GM10248 (cell line): Measurements from ENCODE around the gene LARGE1.

ENCODE experiments used
- CTCF ChIA-PET: fragments of 300-600 bp; sonication (Branson Sonifier 250); formaldehyde crosslinking; extraction: SDS; loops from one replicate; lab custom pipeline; 2021; ENCODE audit warnings: antibody characterized with exemption; lab: Yijun Ruan, JAX
- POLR2A ChIA-PET: fragments of 350-650 bp; sonication (Branson Sonifier 250); formaldehyde crosslinking; extraction: SDS; loops from one replicate; lab custom pipeline; 2020; ENCODE audit warnings: antibody characterized with exemption; lab: Yijun Ruan, JAX
- DNase-seq: peaks from one replicate; pipeline ENCODE4 v3.0.0; 2012; ENCODE audit errors: extremely low spot score
- TF ChIP-seq, protein P1 (sequence below): IDR thresholded peaks from 2 replicates; pipeline ENCODE4 v1.5.1; 2012; ENCODE audit warnings: mild to moderate bottlenecking, low read depth; ENCODE audit errors: extremely low read depth, missing control alignments, control extremely low read depth

Gene LARGE1

DNA sequence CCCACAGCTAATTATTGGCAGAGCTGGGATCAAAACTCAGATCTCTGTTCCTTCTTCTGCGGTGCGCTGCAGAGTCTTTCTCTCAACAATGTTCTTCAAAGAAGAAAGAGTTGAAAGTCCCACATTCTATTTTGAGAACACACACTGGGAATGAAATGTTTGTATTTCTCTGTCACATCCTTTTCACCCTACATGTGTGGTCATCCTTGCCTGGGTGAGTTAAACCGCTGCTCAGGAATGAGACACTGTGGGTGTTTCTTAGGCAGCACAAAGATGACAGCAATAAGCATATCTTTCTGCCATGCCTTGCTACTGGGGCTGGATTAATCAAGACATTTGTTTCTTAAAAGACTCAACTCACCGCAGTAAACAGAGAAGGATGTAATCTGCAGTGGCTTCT lies 222.6 kb downstream of the LARGE1 start:
- TF ChIP-seq, protein P1, sequence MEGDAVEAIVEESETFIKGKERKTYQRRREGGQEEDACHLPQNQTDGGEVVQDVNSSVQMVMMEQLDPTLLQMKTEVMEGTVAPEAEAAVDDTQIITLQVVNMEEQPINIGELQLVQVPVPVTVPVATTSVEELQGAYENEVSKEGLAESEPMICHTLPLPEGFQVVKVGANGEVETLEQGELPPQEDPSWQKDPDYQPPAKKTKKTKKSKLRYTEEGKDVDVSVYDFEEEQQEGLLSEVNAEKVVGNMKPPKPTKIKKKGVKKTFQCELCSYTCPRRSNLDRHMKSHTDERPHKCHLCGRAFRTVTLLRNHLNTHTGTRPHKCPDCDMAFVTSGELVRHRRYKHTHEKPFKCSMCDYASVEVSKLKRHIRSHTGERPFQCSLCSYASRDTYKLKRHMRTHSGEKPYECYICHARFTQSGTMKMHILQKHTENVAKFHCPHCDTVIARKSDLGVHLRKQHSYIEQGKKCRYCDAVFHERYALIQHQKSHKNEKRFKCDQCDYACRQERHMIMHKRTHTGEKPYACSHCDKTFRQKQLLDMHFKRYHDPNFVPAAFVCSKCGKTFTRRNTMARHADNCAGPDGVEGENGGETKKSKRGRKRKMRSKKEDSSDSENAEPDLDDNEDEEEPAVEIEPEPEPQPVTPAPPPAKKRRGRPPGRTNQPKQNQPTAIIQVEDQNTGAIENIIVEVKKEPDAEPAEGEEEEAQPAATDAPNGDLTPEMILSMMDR = no peak
- POLR2A ChIA-PET = no interaction called here
- no peak for DNase-seq
- CTCF ChIA-PET = no interaction called here

DNA sequence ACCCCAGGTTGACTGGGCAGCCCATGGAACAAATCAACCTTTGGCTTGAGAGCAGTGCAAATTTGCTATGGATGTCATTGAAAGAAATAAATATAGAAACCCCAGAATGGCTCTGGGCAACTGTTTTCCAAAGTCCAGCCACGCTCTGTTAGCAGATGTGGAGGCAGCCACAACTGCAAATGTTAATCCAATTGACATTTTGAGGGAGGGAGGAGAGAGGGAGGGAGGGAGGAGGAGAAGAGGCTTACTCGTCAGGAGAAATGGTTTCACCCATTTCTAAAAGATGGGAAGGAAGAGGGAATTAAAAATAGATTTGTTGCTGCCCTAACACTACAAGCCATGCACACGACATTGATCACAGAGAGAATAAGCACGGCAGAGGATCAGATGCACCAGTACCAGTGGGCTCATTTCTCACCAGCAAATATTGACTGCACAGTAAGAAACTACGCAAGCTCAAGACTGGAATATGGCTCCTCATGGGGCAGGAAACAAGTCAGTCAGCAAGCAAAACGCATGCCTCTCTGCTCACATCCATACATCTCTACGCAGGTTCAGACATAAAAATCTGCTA lies 229.1 kb downstream of the LARGE1 start:
- CTCF ChIA-PET = no interaction called here
- POLR2A ChIA-PET = no interaction called here
- TF ChIP-seq, protein P1 = no peak
- DNase-seq = no peak

GRCh38 chr22:33688903-33689302 lies 231.4 kb downstream of the LARGE1 start:
- TF ChIP-seq, protein P1 = no peak
- POLR2A ChIA-PET = no interaction called here
- no peak for DNase-seq
- CTCF ChIA-PET = no interaction called here

- CTCF ChIA-PET = no interaction called here
- DNase-seq = no peak
- POLR2A ChIA-PET = no interaction called here
Measured at GRCh38 chr22:33687464-33687863, 232.8 kb downstream of the LARGE1 start.

GRCh38 chr22:33684087-33684486 lies 236.2 kb downstream of the LARGE1 start:
- POLR2A ChIA-PET = no interaction called here
- TF ChIP-seq, protein P1 = no peak
- CTCF ChIA-PET = no interaction called here
- no peak for DNase-seq

More at GRCh38 chr22:33687464-33687863, 232.8 kb downstream of the LARGE1 start:
- TF ChIP-seq, protein P1 = no peak

DNA sequence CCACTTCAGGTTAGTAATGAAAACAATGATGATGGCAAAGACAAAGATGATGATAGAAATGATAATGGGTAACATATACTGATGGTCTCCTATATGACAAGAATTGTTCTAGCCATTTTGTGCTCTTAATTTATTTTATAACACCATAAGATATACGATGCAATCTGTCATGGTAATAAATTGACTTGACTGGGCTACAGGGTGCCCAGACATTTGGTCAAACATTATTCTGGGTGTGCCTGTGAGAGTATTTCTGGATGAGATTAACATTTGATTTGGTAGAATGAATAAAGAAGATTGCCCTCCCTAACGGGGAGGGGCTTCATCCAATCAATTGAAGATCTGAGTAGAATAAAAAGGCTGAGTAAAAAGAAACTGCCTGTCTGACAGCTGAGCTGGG lies 237.3 kb downstream of the LARGE1 start:
- TF ChIP-seq, protein P1 = no peak
- ChIA-PET CTCF (no interaction called here), POLR2A (no interaction called here)
- no peak for DNase-seq

GRCh38 chr22:33680632-33681031 lies 239.6 kb downstream of the LARGE1 start:
- no peak for DNase-seq
- ChIA-PET CTCF (no interaction called here), POLR2A (no interaction called here)
- TF ChIP-seq, protein P1 = no peak
